GM19455 (cell line): ENCODE data around the gene LHX3.

Source experiments
- ATAC-seq: cut with Tn5 transposase; IDR thresholded peaks from one replicate; pipeline ENCODE4 v1.9.1; 2021; ENCODE audit not compliant: unreplicated experiment

The LHX3 gene

GRCh38 chr9:136179101-136179616 lies 25.8 kb downstream of the LHX3 start:
- no peak for ATAC-seq

DNA sequence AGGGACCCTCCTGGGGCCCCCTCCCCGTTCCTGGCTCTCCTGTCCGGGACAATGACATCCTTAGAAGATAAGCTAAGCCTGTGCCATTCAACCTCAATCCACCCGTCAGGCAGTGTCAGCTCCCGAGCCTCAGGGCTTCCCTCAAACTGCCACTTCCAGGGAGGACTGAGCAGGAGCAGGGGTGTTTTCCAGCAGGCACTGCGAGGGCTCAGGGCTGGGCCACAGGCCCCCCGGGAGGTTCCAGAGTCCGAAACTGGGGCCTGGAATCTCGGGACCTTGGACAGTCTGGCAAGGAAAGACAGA lies 26.2 kb downstream of the LHX3 start:
- no peak for ATAC-seq

DNA sequence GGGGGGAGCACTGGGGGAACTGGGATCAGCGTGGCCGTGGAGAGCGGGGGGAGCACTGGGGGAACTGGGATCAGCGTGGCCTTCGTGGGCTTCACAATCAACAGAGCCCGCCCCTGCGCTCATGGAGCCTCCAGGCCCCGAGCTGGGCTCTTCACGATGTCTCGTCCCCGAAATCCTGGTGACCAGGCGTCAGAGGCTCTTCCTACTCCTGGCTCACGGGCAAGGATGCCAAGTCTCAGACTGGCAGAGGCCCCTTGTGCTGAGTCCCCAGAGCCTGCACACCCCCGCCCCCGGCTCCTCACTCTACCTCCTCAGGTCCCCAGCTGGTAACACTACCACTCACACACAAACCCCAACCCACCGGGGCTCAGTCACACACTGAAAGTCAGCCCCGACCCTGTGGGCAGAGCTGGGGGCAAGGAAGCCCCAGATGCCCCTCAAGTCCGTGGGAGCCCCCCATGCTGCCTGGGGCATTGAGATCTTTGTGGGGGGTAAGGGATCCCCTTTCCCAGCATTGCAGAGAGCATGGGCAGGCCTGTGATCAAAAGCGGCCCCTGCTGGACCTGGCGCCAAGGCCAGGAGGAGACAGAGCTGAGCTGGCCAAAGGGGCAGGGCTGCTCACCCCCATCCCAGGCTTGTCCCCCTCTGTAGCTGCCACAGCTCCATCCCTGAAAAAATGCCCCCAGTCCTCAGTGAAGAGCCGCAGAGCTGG lies 26.7 kb downstream of the LHX3 start:
- ATAC-seq, result no peak

DNA sequence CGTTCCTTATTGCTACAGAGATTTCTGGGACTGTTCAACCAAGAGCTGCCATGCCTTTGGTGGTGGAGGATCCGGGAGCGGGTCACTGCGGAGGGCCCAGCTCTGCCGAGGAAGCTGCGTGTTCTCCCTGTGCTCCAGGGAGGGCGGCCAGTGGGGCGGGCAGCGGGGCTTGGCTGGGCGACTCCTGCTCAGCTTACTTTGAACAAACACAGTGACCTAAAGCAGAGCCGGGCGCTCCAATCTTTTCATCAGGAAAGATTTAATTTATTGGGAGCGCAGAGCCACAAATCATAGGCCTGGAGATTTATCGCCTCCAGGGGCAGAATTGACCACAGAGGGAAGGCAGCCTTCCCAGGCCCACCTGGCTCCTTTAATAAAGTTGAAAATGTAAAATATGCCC lies 27.7 kb downstream of the LHX3 start:
- no peak for ATAC-seq

DNA sequence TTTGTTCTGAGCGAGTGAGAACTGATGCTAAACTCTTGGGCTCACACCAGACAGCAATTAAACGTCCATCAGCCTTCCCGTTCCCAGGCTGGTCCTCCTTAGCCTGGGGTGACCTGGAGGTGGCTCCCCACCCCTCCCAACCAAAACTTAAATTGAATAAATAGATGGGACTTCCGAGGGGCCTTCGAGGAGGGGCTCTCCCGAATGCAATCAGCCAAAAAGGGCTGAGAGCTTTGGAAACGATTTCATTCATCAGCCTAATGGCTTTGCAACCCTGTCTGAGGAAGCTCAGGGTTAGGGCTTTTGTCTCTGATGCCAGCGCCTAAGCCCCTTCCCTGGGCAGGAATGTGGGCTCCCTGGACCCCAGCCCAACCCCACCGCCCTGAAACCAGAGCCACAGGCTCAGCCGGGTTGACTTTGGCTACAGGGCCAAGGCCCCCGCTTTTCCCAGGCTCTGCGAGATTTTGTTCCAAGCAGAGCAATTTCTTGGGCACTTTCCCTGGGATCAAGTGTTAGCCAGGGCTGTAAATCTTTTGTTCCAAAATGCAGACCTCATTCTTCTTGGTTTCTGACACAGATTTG lies 29.2 kb downstream of the LHX3 start:
- no peak for ATAC-seq

- ATAC-seq, result no peak
Measured at GRCh38 chr9:136174779-136175615, 29.9 kb downstream of the LHX3 start.

GRCh38 chr9:136173648-136174290 lies 31.2 kb downstream of the LHX3 start:
- no peak for ATAC-seq

GRCh38 chr9:136172412-136173079 lies 32.4 kb downstream of the LHX3 start:
- ATAC-seq, result no peak

DNA sequence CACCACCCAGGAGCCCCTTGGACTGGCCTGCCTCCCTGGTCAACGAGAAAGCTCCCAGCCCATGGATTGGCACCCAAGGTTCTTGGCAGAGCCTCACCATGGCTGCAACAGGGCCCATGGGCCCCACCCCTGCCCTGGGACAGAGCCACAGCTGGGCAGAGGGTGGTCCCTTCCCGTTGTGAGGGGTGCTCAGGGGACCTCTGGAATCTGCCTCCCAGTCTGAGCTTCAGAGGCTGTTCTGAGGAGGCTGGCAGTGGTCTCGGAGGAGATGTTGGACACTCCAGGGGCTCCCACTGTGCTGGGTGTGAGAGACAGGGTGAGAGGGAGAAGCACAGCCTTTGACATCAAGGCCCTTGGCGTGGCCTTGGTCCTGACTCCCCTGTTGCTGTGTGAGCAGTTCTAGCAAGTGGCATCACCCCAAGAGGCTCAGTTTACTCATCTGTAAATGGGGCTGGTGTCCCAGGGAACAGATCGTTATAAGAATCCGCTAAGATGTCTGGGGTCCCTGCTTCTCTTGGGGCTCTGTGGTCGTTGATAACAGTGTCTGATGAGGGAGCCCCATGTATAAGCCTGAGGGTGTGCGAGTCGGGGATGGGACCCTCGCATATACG lies 33.0 kb downstream of the LHX3 start:
- ATAC-seq, result no peak

DNA sequence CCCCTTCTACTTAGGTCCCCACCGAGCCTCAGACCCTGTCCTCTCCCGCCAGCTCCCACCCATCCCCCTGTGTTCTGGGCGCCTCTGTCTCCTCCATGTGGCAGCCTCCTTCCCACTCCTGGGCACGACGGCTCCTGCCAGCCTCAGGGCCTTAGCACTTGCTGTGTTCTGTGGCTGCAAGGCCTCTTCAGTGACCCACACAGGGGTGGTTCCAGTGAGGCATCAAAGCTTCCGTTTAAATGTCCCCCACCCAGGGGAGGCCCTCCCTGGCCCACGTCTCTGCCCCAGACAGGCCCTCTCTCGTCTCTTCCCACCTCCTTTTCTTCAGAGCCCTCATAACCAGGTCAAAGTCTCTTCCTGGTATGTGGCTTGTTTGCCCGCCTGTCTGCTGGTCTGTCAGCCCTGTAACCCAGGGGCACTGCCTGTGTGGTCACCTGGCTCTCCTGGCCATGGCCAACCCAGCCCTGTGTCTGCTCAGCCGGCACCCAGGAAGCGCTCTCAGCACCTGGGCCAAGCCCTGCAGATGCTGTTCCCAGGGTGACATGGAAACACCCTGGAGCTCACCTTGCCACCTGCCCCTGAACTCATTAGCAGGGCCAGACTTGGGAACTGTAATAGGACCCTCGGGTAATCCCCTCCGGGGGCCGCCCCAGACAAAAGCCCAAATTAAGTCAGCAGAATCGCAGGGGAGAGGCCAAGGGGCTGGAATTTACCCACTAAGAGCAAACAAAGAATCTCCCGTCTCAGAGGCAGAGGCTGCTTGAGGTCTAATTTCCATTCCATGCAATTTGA lies 33.7 kb downstream of the LHX3 start:
- no peak for ATAC-seq

DNA sequence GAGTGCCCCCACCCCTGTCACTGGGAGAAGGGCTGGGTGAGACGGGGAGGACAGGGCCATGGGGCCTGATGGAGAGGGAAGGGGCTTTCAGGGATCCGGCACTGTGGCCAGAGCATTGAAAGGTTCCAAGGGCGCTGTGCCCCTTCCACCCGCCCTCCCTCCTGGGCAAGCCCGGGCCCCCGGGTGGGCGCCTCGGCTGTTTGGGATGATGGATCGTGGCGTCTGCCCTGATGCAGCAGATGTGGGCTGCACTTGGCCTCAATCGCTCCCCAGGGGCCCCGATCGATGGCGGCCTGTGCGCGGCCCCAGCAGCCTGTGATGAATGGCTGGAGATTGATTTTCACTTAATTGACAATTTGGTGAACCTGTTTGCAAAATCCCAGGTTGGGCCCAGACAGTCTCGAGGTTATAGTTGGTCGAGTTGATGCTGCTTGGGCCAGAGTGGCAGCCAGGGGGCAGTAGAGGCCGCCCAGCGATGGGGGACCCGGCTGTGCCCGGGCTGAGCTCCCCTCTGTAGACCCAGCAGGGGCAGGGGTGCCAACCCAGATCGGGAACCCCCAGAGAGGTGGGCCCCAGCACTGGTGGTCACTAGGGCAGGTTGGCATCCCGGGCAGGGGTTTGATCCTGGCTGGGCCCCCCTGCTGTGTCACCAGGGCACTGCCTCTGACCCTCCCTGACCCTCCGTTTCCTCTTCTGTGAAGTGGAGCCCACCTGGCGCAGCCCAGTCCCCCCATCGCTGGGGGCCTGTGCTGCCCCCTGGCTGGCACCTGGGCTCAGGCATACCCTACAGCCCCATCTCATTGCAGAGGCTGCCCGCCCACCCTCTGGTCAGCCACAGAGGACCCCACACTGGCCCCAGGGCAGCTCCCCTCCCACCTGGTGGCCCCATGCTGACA lies 34.7 kb downstream of the LHX3 start:
- ATAC-seq, result no peak

DNA sequence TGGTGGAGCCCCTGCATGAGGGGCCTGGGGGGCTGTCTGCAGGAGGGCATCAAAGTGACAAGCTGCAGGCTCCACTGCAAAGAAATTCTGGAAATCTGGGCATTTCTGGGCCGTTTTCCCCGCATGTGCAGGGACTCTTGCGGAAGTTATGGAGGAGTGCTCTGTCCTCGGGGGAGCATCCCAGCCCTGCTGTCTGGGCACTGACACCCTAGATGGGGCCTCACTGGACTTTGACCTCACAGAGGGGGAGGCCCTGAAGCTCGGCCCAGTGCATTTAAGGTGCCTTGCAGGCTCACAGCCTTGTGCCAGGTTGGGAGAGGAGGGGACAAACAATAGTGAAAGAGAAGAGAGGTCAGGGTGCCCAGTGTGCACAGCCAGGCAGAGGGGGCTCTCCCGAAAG lies 35.4 kb downstream of the LHX3 start:
- no peak for ATAC-seq

- ATAC-seq, result no peak
Measured at GRCh38 chr9:136163248-136163850, 41.6 kb downstream of the LHX3 start.

DNA sequence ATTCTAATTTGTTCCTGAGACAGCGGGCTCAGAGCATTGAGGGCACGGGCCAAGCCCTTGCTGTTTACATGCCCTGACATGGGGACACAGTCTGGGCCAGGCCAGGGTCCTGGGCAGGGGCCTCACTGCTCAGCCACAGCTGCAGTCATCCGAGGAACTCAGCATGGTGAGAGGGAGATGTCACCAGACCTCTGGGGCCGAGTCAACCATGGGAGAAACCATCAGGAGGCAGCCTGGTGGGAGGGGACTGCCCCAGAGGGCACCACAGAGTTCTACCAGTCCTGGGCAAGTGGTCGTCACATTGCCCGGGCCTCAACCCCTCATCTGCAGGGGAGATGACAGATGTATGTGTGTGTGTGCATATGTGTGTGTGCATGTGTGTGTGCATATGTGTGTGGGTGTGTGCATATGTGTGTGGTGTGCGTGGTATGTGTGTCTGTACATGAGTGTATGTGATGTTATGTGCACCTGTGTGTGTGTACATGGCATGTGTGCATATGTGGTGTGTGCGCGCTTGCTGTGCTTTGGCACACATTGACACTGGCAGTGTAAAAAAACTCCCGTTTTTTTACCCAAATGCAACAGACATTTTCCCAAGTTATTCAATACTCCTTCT lies 43.8 kb downstream of the LHX3 start:
- ATAC-seq, result no peak

DNA sequence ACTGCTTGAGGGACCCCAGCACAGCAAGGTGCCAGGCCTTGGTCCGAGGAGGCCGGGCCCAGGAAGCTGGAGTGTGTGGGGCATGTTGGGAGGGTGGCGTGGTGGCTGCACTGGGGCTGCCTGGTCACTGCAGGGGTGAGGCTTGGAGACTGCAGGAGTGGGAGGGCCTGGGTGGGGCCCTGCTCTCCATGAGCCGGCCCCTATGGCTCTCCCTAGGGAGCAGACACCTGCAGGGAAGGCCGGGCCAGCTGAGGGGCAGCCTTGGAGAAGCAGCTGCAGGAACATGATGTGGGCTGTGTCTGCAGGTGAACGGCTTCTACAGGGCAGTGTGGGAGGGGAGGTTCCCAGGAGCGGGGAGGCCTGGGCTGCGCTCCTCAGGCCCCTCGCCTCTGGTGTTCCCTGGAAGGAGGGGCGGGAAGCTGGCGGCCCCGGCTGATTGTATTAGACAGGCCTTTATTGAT lies 44.5 kb downstream of the LHX3 start:
- ATAC-seq, result no peak

GRCh38 chr9:136159851-136160250 lies 45.1 kb downstream of the LHX3 start:
- ATAC-seq, result no peak

DNA sequence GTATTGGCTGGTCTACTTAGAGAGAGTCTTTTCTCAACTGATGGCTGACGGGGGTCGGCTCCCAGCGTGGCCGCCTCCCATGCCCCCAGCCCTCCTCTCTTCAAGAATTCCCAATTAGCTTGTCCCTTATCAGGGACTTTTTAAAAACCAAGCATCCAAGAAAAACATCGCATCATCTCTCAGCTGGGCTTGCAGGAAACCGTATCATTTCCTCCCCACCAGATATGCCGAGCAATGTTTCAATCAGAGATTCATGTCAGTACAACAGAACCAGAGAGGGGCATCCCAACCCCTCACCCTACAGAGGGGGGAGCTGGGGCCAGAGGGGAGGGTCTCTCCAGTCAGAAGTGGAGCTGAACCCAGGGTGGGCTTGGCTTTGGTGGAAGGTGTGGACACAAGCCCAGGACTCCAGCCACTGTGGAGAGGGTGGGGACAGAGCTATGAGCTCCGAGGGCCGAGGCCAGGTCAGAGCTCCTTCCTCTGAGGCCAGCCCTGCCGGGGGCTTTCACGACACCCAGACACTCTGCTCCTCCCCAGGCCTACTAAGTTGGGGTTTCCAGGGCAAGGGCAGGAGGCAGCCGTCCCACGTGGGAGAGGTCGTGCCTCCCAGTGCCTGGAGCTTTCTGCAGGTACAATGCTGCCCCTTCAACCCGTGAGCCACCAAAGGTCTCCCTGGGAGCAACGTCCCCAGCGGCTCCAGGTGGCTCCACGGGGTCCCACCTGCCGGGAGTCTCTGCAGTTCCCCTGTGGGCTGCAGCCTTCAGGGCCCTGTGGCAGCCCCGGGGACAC lies 47.3 kb downstream of the LHX3 start:
- no peak for ATAC-seq
